Activated naive CD4-positive, alpha-beta T cell treated with Interleukin-2 at 50 U/mL for 16 hours (primary cell): ENCODE measurements around the gene FAM210A.
"Not testable (repeated sequence)": the region's sequence is repeated elsewhere in the genome, so short reads cannot be mapped to it uniquely, and the experiment has no call there.

Experiments
- DNase-seq: peaks from one replicate; pipeline ENCODE4 v3.0.0-alpha.2; 2020

Gene FAM210A, protein sequence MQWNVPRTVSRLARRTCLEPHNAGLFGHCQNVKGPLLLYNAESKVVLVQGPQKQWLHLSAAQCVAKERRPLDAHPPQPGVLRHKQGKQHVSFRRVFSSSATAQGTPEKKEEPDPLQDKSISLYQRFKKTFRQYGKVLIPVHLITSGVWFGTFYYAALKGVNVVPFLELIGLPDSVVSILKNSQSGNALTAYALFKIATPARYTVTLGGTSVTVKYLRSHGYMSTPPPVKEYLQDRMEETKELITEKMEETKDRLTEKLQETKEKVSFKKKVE

DNA sequence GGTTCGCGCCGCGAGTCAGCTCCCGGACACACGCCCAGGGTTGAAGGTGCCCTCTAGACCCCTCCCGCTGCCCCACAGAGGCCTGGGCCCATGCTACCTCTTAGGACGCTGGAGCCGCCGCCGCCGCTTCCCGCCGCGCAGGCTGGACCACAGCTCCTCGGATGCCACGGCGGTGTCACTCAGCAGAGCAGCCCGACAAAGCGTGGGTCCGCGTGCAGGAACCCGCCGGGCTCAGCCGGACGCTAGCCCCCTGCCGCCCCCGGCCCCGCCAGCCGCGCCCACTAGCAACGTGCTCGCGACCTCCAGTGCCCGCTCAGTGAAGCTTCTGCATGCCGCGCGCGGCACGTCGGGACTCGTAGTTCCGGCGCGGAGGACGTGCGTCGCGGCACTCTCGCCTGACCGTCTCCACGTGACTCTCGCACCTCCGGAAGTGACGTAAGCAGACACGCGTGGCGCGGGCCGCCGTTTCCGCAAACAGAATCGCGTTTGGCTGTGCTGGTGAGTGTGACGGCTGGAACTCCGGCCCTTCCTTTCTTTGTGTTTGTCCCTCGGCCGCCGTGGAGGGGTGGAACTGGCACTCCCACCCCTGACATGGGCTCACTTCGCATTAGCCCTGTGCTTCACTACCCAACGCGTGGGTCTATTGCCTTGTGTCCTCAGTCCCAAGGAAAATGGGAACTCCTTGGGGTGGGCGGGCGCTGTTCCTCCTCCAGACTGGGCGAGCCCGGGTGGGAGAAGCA is at the start of gene FAM210A, which contains the start of gene RNMT:
TSS of gene FAM210A (minus strand) at position 327 of the 740 bp plus-strand sequence. CDS start 44,481 bp downstream, outside the sequence.
TSS of gene RNMT (plus strand) at position 442 of the 740 bp plus-strand sequence. CDS start 4,845 bp downstream, outside the sequence.
- DNase-seq: peak; percentile 95

DNA sequence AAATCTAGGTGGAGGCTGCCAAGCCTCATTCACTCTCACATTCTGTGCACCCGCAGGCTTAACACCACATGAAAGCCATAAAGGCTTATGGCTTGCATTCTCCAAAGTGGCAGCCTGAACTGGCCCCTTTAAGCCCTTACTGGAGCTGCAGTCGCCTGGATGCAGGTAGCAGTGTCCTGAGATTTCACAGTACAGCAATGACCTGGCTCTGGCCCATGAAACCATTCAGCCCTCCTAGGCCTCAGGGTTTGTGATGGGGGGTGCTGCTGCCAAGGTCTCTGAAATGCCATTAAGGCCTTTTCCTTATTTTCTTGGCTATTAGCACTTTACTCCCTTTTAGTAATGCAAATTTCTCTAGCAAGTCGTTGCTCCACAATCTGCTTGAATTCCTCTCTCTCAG is 48.7 kb upstream of the FAM210A start:
- no peak for DNase-seq

DNA sequence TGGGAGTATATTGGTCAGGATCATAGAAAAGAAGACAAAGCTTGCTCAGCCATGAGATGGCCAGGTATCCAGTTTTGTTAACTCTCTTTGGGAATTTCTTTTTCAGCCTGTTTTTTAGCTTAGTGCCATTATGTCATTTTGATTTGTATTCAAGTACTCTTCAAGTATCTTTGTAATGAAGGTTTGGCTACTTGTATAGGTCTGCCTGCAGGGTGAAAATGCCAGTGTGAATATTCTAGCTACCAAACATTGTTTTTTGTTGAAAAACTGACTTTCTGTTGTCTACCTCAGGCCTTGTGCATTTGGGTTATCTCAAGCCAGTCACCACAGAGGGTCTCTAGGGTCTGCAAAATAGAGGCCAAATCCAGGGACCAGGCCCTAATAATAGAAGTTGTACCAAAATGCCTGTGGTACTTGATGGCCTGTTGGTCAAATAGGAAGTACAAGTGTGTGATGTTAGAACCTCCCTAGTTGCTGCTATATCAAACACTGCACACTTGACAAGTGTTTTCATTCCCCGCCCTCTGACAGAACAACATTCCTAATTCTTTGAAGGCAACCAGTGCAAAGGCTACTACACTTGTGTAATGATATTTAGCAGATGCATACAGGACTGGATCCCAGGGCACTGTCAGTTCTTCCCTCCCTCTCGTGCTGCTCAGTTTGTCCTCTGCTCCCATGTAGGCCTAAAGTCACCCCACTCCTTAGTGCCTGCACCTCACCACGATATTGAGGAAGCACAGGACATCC is 36.5 kb upstream of the FAM210A start:
- DNase-seq: no peak

DNA sequence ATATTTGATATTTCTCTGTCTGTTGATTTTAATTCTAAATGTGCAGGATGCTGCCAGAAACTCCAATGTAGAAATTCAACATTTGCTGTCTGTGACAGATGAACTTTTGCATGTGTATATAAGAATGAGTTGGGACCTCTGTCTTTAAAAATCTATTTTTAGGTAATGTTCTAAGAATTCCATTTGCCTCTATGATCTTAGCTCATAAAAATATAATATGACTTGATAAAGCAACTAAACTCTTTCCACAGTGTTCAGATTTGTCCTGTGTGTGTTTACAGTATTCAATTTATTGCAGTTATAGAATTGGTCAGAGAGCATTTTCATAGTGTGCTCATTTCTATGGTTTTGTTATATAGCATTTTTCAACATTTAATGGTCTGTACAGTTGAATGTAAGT is 33.7 kb upstream of the FAM210A start:
- DNase-seq: no peak

DNA sequence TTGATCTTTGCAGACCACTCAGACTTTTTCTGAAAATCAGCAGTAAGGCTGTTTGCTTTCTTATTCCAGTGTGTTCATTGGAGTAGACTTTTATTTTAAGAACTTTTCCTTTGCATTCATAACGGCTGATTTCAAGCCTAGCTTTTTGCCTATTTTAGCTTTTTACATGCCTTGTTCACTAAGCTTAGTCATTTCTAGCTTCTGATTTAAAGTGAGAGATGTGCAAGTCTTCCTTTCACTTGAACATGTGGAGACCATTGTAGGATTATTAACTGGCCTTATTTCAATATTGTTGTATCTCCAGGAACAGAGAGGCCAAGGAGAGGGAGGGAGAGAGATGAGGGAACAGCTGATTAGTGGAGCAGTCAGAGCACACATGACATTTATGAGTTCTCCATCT is 32.3 kb upstream of the FAM210A start:
- DNase-seq: no peak

DNA sequence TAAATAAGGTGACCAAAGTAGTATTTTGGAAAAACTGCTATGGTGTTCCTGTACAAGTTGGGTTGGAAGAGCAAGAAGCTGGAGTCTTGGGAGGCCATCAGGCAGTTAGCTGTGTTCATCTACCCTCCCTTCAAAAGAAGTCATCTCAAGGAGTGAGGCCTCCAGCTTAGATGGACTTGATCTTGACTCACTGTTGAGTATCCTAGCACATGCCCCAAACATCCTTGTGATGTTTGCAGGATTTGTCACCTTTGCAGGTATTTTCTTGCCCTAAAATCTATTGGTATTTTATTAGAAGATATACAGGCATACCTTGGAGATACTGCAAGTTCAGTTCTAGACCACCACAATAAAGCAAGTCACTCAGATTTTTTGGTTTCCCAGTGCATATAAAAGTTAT is 30.3 kb upstream of the FAM210A start:
- DNase-seq: no peak

DNA sequence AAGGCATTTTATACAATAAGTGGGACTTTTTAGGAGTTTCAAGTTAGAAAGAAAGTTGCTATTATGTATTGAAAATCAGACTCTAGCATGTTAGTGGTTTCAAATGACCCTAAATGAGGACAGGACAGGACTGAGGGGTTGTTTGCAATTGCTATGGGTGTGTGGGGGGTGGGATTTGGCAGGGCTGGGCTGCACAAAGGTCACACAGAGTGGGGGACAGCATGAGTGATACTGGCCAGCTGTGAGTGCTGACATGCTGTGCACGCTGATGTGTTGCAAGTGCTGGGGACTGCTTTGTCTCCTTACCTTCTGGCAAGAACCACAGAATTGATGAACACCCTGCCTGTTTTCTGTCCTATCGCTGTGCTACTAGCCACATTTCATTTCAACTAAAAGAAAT is 29.9 kb upstream of the FAM210A start:
- no peak for DNase-seq

DNA sequence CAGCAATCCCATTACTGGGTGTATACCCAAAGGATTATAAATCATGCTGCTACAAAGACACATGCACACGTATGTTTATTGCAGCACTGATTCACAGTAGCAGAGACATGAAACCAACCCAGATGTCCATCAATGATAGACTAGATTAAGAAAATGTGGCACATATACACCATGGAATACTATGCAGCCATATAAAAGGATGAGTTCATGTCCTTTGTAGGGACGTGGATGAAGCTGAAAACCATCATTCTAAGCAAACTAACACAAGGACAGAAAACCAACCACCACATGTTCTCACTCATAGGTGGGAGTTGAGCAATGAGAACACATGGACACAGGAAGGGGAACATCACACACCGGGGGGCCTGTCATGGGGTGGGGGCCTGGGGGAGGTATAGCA is 25.2 kb upstream of the FAM210A start:
- DNase-seq: not testable (repeated sequence)

DNA sequence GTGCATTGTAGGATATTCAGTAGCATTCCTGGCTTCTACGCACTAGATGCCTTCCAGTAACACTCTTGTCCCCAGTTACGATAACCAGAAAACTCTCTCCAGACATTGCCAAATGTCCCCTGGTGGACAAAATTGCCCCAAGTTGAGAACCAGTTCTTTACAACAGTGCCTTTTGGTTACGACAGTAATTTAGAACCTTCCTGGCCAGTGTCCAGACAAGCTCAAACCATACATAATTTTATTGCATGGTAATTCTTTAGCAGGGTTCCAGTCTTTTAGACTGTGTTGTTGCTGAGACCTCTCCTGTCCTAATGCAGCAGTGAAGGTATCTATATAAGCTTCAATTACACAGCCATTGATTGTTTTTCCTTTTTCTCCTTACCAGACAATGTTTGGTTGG is 20.3 kb upstream of the FAM210A start:
- DNase-seq: no peak

DNA sequence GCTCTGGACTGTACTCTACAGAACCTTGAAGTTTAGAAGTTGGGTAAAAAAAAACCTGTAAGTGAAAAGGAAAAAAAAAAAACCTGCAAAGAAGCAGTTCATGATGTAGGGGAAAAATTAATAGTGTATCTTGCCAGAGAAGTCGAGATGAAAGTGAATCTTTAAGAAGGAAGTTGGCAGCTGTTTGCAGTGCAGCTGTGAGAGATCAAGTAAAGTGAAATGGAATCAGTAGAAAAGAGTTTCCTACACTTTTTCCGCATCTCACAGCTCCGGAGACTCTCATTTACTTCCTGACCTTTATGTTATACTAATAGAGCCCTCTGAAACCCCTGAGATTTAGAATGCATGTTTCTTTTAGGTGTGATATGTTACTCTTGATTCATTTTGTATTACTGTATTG is 19.3 kb upstream of the FAM210A start:
- DNase-seq: no peak

DNA sequence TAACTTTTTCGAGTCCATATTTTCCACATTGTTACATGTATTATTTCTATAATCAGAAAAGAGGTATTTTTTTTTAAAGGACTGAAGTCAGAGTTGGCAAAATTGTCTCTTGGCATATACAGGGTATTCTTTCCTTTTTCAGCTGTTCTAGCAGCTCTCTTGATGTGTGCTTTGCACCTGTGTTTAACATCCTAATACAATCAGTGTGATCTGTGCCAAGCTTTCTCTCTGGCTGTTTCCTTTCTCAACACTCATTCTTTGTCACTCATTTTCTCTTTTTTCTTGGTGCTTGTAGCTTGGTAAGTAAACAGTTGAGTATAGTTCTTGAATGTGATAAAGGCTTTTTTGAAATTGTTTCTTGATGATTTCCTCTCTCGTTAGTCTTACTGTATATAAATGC is 9.3 kb upstream of the FAM210A start:
- no peak for DNase-seq

DNA sequence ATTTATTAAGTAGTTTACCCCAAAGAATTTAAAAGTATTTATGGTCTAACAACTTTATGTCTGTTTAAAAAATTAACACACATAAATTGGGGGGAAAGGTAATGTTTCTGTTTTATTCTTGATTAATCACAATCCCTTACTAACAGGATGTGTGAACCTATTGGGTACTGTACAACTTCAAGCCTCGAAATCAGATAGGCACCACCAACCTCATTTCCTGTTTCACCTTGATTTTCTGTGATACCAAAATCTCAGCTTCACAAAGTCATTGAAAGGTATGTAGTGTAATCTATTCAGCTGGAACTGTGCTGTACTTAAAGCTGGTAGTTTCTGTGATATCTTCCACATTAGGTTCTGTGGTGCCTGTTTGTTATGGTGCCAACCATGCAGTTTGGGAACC is 4.1 kb upstream of the FAM210A start:
- no peak for DNase-seq

DNA sequence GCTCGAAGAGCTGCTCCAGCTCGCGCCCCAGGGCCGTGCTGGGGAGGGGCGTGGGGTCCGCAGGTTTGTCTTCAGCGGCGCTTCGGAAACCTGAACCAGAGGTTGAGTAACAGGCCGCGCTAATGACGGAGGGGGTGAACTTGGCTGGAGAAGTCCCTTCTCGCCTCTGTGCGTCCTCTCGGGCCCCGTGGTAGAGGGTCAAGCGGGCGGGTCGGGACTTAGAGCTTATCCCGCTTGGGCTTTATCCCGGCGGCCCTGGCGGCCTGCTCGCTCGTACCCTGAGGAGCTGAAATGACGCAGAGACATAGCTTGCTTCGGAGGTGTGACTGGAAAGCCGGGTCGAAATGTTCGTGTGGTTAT is 594 bp upstream of the FAM210A start:
- no peak for DNase-seq

DNA sequence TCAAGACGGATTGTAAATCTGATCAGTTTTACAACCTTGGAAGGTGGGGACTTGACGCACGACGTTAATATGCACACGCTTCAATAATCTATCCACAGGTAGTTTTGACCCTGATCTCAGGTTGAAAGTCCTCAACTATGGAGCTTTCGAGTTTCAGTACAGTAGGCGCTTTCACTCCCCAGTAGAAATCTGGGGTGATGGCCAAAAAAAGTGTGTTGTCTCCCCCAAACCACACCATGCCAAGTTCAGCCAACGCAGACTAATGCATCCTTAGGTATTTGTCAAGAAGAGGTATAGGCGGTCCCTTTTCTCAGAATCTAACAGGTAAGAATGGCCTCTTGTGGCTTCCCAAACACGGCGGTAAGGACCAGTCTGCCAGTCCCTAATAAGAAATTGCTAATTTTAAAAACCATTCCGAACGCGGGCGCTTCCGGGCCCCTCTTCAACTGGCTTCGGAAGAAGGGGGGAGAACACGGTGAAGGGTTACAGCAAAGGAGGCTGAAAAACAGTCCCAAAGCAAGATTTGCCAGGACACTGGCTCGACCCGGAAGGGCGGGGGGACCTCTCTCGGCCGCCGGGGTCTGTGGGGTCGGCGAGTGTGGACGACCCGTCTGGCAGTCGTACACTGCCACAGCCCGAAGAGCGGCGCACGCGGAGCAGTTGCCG is 659 bp downstream of the FAM210A start:
- no peak for DNase-seq

DNA sequence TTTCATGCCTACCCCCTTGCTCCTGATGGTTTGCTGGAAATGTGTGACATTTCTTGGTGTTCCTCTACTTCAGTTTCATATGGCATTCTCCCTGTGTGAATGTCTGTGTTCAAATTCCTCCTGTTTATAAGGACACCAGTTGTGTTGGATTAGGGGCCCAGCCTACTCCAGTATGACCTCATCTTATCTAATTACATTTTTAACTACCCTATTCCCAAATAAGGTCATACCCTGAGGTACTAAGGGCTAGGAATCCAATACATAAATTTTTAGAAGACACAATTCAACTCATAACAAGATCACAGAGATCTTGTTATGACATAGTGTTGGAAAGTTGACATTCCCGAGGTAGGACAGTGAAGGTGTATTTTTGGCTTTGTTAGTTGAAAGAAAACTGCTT is 5.5 kb downstream of the FAM210A start:
- DNase-seq: no peak

DNA sequence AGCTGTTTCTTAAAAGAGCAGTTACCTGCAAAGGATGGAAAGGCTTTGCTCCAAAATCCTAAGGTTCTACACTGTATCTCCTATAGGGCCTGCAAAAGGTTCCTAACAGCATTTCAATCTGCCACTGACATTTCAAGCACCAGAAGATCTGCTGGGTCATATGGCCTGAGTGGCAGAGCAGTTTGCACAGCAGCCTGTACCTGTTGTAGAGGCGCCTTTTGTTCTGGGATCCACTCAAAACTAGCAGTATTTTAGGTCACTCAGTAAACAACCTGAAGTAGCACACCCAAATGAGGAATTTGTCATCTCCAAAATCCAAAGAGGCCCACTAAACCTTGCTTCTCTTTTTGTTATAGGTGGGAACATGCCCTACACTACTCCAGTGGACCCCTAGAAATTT is 6.2 kb downstream of the FAM210A start:
- no peak for DNase-seq

DNA sequence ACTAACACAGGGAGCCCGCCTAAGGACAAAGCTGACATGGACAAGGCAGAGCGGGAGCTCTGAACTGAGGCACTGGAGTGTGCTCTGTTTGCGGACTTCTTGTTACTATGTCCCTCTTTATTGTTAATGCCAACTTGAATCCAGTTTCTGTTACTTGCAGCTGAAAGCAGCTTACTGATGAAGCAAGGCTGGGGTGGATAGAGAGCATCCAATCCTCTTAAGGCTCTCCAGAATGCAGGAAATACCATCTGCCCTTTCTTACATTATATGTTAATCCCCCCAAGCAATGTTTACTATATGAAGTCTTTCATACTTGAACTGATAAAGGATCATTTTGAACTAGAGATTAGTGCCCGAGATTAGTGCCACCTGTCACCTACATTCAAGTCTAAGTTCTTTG is 9.4 kb downstream of the FAM210A start:
- no peak for DNase-seq

DNA sequence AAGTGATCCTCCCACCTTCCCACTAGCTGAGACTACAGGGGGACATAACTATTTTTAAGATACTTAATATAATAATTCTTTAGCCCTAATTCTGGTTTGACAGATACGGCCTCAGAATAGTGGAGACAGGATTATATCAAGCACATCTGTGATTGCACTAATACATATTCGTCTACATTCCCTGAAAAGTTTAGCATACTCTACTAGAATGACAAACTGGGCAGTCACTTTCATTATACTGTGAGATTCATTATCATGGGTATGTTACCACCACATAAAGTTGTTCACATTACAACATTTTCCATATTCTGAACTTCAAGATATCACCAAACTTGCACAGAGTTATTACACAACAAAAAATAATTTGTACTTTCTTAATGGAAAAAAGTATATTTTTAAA is 11.0 kb downstream of the FAM210A start:
- DNase-seq: no peak

DNA sequence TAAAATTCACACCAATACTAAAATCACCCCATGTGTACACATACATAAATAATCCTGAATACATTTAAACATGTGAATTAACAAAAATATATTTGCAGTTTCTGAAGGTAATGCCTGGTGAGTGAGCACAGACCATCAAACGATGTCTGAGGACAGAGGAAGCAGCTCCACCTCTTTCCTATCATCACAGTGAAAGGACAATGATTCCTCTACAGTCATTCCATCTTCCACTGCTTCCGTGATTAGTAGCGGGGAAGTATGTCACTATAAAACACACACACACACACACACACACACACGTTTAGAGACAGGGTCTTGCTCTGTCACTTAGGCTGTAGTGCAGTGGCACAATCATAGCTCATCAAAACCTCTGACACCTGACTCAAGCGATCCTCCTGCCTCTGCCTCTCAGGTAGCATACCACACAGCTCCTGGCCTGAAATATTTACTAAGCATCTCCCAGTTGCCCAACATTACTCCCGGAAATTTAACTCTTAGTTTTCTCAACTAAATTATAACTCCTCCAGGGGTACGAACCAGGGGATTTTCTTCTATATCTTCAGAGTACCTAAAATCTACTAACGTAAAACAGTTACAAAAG is 12.8 kb downstream of the FAM210A start:
- no peak for DNase-seq

DNA sequence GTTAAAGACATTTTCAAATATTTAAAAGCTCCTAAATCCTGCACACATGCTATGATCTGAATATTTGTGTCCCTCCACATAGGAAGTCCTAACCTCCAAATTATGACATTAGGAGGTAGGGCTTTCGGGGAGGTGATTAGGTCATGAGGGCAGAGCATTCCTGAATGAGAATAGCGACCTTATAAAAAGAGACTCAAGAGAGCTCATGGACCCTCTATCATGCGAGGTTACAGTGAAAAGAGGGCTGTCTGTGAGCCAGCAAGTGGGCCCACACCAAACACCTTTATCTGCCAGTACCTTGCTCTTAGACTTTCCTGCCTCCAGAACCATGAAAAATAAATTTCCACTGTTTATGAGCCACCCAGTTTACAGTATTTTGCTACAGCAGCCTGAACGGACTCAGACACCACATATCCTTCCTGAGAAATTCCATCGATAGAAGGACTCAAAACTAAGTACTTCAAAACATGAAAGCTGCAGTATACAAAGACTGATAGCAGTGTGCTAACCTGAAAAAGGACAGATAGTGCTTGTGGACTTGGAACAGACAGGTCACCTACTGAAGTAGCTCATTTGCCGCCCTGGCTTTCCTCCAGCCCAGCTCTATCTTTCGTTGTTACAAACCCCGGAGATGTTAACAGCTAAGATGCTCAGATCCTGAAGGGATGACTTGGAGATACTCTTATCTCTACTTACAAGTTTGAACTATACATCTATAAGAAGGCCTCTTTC is 13.8 kb downstream of the FAM210A start:
- no peak for DNase-seq

DNA sequence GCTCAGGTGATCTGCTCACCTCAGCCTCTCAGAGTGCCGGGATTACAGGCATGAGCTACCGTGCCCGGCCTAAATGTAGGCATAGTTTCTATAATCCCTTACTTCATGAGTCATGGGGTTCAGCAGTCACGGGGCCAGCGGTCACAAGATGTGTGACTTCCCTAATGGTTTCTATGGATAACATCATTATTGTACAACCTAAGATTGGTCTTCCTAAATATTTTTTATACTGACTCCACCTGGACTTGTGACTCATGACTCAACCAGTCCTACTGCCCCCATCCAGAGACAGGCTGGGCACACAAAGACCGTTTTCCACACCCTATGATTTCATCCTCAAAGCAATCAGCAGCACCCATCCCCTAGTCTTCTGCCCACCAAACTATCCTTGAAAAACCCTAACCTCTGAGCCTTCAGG is 15.9 kb downstream of the FAM210A start:
- DNase-seq: no peak

DNA sequence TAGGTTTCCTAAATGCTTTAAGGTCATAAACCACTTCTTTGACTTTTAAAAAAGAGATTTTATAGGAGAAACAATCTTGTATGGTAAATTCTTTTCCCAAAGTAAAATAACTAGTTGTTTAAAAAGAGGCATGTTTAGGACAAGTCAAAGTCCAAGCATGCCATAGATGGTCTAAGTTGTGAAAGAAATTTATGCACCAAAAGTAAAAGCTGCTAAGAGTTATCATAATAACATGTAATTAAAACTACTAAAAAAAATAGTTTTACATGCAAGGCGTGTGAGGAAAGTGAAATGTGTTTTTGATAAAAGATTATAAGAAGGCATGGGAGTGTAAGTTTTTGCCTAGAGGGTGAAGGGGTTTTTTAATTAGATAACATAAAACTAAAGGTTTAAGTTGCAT is 22.5 kb downstream of the FAM210A start:
- no peak for DNase-seq
